Measurements from ENCODE around the gene ZBTB7A.

- TF ChIP-seq, protein P1, sequence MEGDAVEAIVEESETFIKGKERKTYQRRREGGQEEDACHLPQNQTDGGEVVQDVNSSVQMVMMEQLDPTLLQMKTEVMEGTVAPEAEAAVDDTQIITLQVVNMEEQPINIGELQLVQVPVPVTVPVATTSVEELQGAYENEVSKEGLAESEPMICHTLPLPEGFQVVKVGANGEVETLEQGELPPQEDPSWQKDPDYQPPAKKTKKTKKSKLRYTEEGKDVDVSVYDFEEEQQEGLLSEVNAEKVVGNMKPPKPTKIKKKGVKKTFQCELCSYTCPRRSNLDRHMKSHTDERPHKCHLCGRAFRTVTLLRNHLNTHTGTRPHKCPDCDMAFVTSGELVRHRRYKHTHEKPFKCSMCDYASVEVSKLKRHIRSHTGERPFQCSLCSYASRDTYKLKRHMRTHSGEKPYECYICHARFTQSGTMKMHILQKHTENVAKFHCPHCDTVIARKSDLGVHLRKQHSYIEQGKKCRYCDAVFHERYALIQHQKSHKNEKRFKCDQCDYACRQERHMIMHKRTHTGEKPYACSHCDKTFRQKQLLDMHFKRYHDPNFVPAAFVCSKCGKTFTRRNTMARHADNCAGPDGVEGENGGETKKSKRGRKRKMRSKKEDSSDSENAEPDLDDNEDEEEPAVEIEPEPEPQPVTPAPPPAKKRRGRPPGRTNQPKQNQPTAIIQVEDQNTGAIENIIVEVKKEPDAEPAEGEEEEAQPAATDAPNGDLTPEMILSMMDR (IDR thresholded peaks at IDR 0.05) = no peak
- no peak for TF ChIP-seq POLR2A (IDR thresholded peaks at IDR 0.05)
These were observed 47.8 kb downstream of the ZBTB7A start for GRCh38 chr19:4018775-4019504.
